GM18499 (cell line): ENCODE measurements around the gene ANKRD55.
"Not testable (repeated sequence)": the region's sequence is repeated elsewhere in the genome, so short reads cannot be mapped to it uniquely, and the experiment has no call there.

Source experiments
- ATAC-seq: cut with Tn5 transposase; IDR thresholded peaks from one replicate; pipeline ENCODE4 v1.9.1; 2021; ENCODE audit warnings: moderate number of reproducible peaks; ENCODE audit not compliant: insufficient read depth, unreplicated experiment

ANKRD55 gene

GRCh38 chr5:56172241-56172640 lies 60.9 kb downstream of the ANKRD55 start:
- ATAC-seq = no peak

DNA sequence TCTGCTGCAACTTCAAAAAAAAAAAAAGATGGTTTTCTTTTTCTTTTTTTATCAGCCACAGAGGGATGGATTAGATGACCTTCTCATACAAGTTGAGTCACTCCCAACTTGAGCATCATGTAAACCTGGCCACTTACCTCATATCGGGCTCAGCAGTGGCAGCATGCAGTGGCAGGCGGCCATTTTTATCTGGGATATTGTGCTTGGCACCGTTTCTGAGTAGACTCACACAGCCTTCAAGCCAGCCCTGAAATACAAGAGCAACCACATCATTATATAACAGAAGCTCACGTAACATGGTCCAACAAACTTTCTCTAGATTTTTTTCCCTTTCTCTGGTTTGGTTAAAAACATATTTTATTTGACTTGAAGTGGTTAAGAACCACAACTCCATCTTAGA lies 62.6 kb downstream of the ANKRD55 start:
- ATAC-seq = no peak

DNA sequence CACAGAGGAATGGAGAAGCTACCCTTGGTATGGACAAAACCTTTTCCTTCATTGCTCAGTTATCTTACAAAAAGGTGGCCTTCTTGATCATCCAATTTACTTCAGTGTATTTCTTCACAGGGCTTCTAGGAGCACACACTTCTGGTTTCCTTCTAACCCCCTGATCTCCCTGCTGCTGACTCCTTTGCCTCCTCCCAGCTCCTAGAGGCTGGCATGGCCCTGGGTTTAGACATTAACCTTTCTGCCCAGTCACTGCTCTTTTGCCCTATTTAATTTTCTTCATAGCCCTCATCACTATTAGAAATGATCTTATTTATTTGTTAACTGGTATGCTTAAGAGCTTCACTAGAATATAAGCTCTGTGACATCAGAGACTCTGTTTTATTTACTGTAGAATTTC lies 63.2 kb downstream of the ANKRD55 start:
- no peak for ATAC-seq

GRCh38 chr5:56169281-56169680 lies 63.8 kb downstream of the ANKRD55 start:
- no peak for ATAC-seq

DNA sequence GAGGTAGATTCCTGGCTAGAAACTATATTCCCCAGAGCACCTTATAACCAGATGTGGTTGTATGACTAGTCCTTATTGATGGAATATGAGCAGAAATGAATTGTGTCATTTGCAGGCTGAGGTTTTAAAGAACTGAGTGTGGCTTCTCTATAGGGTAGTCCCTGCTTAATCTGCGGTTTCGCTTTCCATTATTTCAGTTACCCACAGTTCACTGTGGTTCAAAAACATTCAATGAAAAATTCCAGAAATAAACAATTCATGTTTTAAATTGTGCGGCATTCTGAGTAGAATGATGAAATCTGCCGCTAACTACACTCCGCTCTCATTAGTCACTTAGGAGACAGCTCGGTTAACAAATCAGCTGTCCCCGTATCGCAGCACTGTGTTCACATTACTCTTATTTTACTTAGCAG lies 65.1 kb downstream of the ANKRD55 start:
- no peak for ATAC-seq

GRCh38 chr5:56167519-56167918 lies 65.6 kb downstream of the ANKRD55 start:
- ATAC-seq = no peak

DNA sequence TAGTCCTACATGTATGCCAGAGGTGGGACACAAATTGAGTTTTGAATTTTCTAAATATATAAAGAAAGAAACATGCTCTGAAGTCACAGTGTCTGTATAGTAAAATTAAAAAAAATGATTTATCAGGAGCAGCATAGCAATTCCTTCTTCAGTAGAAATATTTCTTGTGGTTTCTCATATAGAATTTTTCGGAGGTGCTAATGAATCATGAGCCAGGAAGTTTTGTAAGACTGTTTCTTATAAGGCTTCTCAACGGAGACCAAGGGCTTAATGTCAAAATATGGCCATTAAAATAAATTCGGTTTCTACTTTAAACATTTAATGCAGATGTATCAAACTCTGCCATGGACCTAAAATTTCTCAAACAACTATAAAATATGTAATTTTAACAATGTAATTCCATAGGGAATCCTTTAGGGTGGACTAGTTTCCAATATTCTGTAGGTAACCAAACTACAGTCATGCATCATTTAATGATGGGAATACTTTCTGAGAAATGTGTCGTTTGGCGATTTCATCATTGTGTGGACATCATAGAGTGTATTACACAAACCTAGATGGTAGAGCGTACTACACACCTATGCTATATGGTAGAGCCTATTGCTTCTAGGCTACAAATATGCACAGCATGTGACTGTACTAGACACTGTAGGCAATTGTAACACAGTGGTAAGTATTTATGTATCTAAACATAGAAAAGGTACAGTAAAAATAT lies 66.3 kb downstream of the ANKRD55 start:
- ATAC-seq = no peak

GRCh38 chr5:56164376-56164775 lies 68.8 kb downstream of the ANKRD55 start:
- ATAC-seq = no peak

DNA sequence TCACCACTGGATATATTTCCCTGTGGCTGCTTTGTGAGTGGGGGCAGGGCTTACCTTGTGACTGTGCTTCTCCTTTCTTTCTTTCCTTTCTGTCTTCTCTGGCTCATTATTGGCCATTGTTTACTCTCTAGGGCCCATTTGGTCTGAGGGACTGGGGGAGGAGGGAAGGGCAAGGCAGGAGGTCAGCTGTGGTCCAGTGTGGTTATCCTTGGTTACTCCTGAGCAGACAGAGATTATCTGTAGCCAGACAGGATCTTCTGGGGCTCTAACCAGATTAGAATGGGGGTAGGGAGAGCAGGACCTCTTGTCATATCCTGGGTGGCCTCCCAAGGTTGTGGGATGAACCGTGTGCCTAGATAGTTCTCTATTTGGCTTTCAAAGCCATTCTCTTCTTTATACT lies 71.2 kb downstream of the ANKRD55 start:
- ATAC-seq = no peak

DNA sequence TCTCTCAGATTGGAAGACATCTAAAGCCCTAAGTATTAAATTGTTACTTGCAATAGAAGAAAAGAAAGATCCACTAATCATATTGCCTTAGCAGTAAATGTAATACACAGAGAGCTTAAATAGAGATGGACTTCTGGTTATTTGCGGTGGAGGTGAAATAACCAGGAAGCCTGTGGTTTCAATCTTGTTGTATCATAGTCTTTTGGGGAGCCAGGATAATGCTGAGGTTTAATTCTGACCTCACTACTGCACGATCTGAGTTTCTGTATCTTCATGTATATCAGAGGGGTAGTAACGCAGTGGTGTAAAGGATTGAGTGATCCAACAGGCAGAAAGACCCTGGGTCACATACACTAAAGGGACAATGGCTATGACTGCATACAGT lies 71.7 kb downstream of the ANKRD55 start:
- no peak for ATAC-seq

- no peak for ATAC-seq
Measured at GRCh38 chr5:56160723-56161438, 72.2 kb downstream of the ANKRD55 start.

DNA sequence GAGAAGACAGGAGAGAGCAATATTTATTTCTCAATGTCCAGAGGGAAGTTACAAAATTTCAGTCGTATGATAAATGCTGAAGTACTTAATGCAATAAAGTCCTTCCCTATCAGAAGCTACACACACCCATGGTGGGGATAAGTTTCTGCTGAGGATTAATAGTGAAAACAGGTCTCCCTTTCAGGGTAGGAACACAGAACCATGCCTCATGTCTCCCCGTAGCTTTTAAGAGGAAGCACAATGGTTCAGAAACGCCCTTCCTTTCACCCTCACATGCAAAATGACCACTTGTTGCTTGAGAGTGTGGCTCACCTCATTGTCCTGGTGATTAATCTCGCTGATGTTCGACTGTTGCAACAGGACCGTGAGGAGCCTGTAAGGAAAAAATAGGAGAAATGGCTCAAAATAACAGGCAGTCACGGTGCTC lies 73.6 kb downstream of the ANKRD55 start:
- no peak for ATAC-seq

GRCh38 chr5:56158331-56158960 lies 74.7 kb downstream of the ANKRD55 start:
- no peak for ATAC-seq

DNA sequence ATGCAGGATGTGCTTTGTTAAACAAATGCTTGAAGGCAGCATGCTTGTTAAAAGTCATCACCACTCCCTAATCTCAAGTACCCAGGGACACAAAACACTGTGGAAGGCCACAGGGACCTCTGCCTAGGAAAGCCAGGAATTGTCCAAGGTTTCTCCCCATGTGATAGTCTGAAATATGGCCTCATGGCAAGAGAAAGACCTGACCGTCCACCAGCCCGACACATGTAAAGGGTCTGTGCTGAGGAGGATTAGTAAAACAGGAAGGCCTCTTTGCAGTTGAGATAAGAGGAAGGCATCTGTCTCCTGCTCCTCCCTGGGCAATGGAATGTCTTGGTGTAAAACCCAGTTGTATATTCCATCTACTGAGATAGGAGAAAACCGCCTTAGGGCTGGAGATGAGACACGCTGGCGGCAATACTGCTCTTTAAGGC lies 75.9 kb downstream of the ANKRD55 start:
- not testable (repeated sequence) for ATAC-seq

DNA sequence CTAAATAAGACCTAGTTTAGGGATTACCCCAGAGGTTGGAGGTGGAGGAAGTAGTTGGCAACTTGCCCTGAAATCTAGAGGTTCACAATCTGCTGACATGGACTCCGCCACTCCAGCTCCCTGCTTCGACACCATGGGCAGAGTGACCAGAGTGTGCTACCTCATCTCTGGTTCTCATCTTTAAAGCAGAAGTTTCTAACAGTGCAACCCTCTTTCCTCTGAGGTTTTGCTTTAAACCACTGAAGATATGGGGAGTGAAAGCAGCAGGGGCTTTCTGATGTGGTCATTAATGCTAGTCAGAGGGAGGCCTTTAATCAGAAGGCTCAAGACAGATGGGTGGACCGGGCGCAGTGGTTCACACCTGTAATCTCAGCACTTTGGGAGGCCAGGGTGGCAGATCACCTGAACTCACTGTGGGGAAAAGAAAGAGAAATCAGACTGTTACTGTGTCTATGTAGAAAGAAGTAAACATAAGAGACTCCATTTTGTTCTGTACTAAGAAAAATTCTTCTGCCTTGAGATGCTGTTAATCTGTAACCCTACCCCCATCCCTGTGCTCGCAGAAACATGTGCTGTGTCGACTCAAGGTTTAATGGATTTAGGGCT lies 76.4 kb downstream of the ANKRD55 start:
- peak; percentile 52 for ATAC-seq

DNA sequence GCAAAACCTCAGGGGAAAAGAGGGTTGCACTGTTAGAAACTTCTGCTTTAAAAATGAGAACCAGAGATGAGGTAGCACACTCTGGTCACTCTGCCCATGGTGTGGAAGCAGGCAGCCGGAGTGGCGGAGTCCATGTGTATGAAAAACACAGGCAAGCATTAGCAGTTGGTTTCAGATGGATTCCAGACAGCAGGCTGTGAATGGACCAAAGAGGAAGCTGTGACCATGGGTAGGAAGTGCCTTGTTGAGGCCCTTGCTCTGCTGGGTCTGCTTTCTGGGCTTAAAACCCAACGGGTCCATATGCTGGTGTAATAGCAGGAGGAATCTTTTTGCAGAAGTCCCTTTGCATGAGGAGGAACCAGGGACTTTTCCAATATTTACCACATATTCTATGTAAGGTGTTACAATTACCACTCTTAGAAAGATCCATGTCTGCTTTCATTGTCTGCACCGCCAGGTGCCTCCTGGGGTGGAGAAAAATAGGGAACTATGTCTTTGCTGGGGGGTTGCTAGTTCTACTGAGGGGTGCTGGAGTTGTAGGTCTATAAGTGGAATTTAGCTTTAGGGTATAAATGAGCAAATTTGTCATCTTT lies 77.0 kb downstream of the ANKRD55 start:
- no peak for ATAC-seq

GRCh38 chr5:56154732-56155484 lies 78.2 kb downstream of the ANKRD55 start:
- no peak for ATAC-seq

DNA sequence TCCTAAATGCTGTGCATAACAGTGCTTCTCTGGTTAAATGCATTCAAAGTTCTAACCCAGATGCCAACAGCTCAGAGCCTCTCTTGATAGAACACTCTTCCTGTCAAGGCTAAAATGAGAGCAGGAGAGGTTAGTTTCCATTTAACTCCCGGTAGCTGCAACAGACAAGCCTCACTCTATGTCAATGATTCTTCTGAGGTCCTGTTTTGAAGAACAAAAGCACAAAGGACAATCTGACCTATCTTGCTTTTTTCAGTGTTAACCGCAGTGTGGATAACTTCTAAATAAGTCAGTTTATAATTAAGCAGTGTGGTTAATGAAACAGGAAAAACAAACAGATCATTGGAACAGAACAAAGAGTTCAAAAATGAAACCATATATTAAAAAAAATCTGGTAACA lies 80.7 kb downstream of the ANKRD55 start:
- ATAC-seq = no peak

- not testable (repeated sequence) for ATAC-seq
Measured at GRCh38 chr5:56150756-56151155, 82.4 kb downstream of the ANKRD55 start.

DNA sequence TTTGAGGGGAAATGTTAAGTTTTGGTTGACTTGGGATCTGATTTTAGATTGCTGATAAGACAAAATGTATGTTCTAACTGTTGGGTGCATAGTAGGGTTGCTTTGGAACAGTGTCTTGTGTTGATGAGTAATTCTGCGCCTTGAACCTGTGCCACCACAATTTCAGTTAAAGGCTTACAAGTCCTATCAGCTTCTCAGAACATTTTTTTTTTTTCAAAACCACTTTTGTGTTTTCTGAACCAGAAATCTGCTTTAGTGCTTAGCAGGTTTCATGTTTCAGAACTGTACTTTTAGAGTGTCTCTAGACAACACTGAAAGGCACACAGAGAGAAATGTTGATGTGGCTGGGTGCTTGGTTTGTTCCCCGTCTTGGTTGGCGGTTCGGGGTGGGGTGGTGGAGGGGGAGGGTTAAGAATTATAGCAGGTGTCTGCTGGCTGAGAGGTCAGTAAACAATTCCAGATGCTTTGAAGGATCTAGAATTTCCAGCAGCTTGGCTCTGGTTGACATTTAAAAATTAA lies 84.6 kb downstream of the ANKRD55 start:
- ATAC-seq = peak; percentile 89
